Stomach smooth muscle (tissue), 2 donors: ENCODE data around the gene EFCAB6.

ENCODE experiments used
- H3K27ac ChIP-seq: one replicate; pipeline ENCODE4 v1.7.0; 2013; ENCODE audit warnings: mild to moderate bottlenecking, low read length, inconsistent platforms
- H3K27me3 ChIP-seq, 2 donors: one replicate each; pipeline ENCODE4 v1.7.0; 2013; ENCODE audit warnings: low read length in 2 of 2; ENCODE audit not compliant: insufficient read depth in 2 of 2, control insufficient read depth in 1 of 2
- H3K36me3 ChIP-seq, 2 donors: one replicate each; pipeline ENCODE4 v1.7.0; 2013; ENCODE audit warnings: low read length in 2 of 2; ENCODE audit not compliant: control insufficient read depth in 2 of 2, insufficient read depth in 2 of 2
- H3K4me1 ChIP-seq: one replicate; pipeline ENCODE4 v1.7.0; 2013; ENCODE audit warnings: low read length; ENCODE audit not compliant: control insufficient read depth, insufficient read depth
- H3K4me3 ChIP-seq, 2 donors: one replicate each; pipeline ENCODE4 v1.7.0; 2013; ENCODE audit warnings: low read length in 2 of 2
- H3K9ac ChIP-seq, 2 donors: one replicate each; pipeline ENCODE4 v1.7.0; 2013; ENCODE audit warnings: low read length in 2 of 2, mild to moderate bottlenecking in 1 of 2
- H3K9me3 ChIP-seq, 2 donors: one replicate each; pipeline ENCODE4 v1.7.0; 2013; ENCODE audit warnings: low read length in 2 of 2; ENCODE audit not compliant: control insufficient read depth in 2 of 2
- donor health status: healthy.
- donor health status: Pancreatic carcinoma.

Gene EFCAB6

GRCh38 chr22:43774318-43774915 lies 37.7 kb downstream of the EFCAB6 start:
- Histone ChIP-seq H3K9ac (no peak overlapping the region), H3K4me3 (no peak overlapping the region), H3K9me3 (no peaks in the 10 kb centered on the region)

DNA sequence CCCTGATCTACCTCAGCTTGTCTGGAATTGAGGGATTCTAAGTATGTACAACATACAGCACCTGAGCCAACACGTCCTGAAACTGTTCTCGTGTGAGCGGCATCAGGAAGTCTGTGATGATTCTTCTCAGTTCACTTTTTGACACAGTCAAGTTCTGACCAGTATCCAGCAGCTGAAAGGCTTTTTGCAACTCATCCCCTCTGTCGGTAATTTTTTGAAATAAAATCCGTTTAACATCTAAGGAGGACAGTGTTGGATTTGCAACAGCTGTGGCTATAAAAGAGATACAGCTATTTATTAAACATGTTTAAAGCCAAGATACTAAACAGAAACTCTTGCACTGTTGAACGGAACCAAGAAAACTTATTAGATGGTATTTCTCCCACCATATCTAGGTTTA lies 39.3 kb downstream of the EFCAB6 start:
- Histone ChIP-seq H3K27ac (no peak overlapping the region), H3K9me3 (no peaks in the 10 kb centered on the region), H3K36me3 (peaks cover 0 to 2% of the 10 kb centered on the region in 2 donors)

More at GRCh38 chr22:43774318-43774915, 37.7 kb downstream of the EFCAB6 start:
- Histone ChIP-seq H3K4me1 (no peaks in the 10 kb centered on the region), H3K27me3 (no peaks in the 10 kb centered on the region), H3K36me3 (peaks cover 0 to 2% of the 10 kb centered on the region in 2 donors), H3K27ac (no peak overlapping the region)

DNA sequence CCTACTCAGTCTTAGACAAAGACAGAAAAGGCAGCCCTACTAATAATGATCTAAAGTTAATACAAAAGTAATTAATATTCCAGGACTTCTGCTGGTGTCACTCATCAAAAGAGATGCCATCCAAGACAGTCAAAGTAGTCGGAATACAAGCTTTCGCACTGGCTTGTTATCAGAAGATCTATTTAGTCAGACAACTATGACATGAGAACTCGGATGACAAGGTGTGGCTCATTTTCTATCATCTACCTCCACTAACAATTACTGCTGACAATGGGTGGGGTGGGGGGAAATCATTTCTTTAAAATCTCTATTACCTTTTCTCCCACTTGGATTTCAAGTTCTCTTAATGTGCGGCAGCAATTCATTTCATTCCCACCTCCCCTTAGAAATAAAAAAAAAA lies 56.7 kb downstream of the EFCAB6 start:
- Histone ChIP-seq H3K27me3 (no peaks in the 10 kb centered on the region), H3K9me3 (no peaks in the 10 kb centered on the region), H3K4me1 (no peaks in the 10 kb centered on the region), H3K36me3 (no peaks in the 10 kb centered on the region), H3K4me3 (no peak overlapping the region), H3K9ac (no peak overlapping the region), H3K27ac (no peak overlapping the region)

More for the DNA sequence above, 39.3 kb downstream of the EFCAB6 start:
- no peak overlapping the region for H3K9ac ChIP-seq
- no peak overlapping the region for H3K4me3 ChIP-seq
- H3K27me3 ChIP-seq, result no peaks in the 10 kb centered on the region
- H3K4me1 ChIP-seq, result no peaks in the 10 kb centered on the region

DNA sequence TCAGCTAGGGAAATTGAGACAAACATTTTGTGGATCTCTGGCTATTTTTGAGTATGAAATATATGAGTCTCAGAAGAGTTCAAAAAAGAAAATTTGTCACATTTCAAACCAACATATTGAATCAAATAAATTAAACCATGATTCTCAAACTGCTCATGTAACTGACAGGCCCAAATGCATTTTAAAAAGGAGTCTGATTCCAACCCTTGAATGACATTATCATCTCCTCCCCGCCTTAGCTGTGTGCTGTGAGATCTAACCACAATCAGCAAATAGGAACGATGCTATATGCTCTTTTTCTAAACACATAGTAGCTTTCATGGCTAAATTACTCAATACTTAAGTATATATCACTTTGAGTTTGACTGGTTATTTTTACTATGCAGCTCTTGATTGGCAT lies 57.1 kb downstream of the EFCAB6 start:
- H3K9me3 ChIP-seq, result no peaks in the 10 kb centered on the region
- H3K36me3 ChIP-seq, result no peaks in the 10 kb centered on the region
- no peak overlapping the region for H3K4me3 ChIP-seq
- H3K9ac ChIP-seq, result no peak overlapping the region
- no peak overlapping the region for H3K27ac ChIP-seq
- no peaks in the 10 kb centered on the region for H3K4me1 ChIP-seq
- H3K27me3 ChIP-seq, result no peaks in the 10 kb centered on the region

DNA sequence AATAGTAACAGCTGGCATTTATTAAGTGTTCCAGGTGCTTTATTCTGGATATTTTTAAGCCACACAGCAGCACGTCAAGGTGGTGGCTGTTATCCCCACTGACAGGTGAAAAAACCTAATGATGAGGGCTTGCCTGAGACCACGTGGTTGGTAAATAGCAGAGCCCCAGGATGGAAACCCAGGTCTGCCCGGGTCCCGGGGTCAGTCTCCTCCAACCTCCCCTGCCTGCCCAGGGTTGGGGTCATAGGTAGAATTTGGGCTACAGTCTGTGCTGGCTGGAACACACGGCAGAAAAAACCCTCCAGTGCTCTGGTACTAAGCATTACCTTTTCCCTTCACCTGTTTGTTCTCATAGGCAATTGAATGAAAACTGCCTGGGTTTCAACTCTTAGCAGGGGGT lies 57.9 kb downstream of the EFCAB6 start:
- H3K27me3 ChIP-seq, result no peaks in the 10 kb centered on the region
- no peak overlapping the region for H3K9ac ChIP-seq
- no peaks in the 10 kb centered on the region for H3K36me3 ChIP-seq
- no peaks in the 10 kb centered on the region for H3K9me3 ChIP-seq
- H3K27ac ChIP-seq, result no peak overlapping the region
- no peak overlapping the region for H3K4me3 ChIP-seq
- H3K4me1 ChIP-seq, result no peaks in the 10 kb centered on the region

GRCh38 chr22:43753688-43754087 lies 58.4 kb downstream of the EFCAB6 start:
- Histone ChIP-seq H3K27me3 (no peaks in the 10 kb centered on the region), H3K27ac (no peak overlapping the region), H3K9me3 (no peaks in the 10 kb centered on the region), H3K4me3 (no peak overlapping the region), H3K9ac (no peak overlapping the region), H3K36me3 (no peaks in the 10 kb centered on the region), H3K4me1 (no peaks in the 10 kb centered on the region)

GRCh38 chr22:43750751-43751150 lies 61.4 kb downstream of the EFCAB6 start:
- Histone ChIP-seq H3K4me1 (no peaks in the 10 kb centered on the region), H3K27ac (no peak overlapping the region), H3K36me3 (no peaks in the 10 kb centered on the region), H3K9ac (no peak overlapping the region), H3K9me3 (no peaks in the 10 kb centered on the region), H3K27me3 (no peaks in the 10 kb centered on the region), H3K4me3 (no peak overlapping the region)

GRCh38 chr22:43749473-43749872 lies 62.6 kb downstream of the EFCAB6 start:
- H3K36me3 ChIP-seq, result no peaks in the 10 kb centered on the region
- no peak overlapping the region for H3K4me3 ChIP-seq
- H3K27ac ChIP-seq, result no peak overlapping the region
- peaks cover 11% of the 10 kb centered on the region for H3K4me1 ChIP-seq
- no peak overlapping the region for H3K9ac ChIP-seq
- H3K27me3 ChIP-seq, result no peaks in the 10 kb centered on the region
- no peaks in the 10 kb centered on the region for H3K9me3 ChIP-seq

- H3K9ac ChIP-seq, result no peak overlapping the region
- H3K27ac ChIP-seq, result no peak overlapping the region
- H3K4me1 ChIP-seq, result peaks cover 16% of the 10 kb centered on the region
- H3K4me3 ChIP-seq, result no peak overlapping the region
- H3K9me3 ChIP-seq, result no peaks in the 10 kb centered on the region
- H3K36me3 ChIP-seq, result no peaks in the 10 kb centered on the region
- no peaks in the 10 kb centered on the region for H3K27me3 ChIP-seq
Observed at GRCh38 chr22:43747877-43748276, 64.2 kb downstream of the EFCAB6 start.

GRCh38 chr22:43747058-43747457 lies 65.0 kb downstream of the EFCAB6 start:
- H3K9me3 ChIP-seq, result no peaks in the 10 kb centered on the region
- H3K27me3 ChIP-seq, result no peaks in the 10 kb centered on the region
- no peak overlapping the region for H3K9ac ChIP-seq
- H3K4me1 ChIP-seq, result peaks cover 16% of the 10 kb centered on the region
- H3K4me3 ChIP-seq, result no peak overlapping the region
- H3K36me3 ChIP-seq, result no peaks in the 10 kb centered on the region
- no peak overlapping the region for H3K27ac ChIP-seq

- Histone ChIP-seq H3K27me3 (no peaks in the 10 kb centered on the region), H3K9me3 (no peaks in the 10 kb centered on the region), H3K9ac (no peak overlapping the region), H3K4me3 (no peak overlapping the region), H3K27ac (no peak overlapping the region), H3K36me3 (no peaks in the 10 kb centered on the region), H3K4me1 (peaks cover 21% of the 10 kb centered on the region)
Observed at GRCh38 chr22:43745783-43746356, 66.2 kb downstream of the EFCAB6 start.
